Keratinocyte (primary cell): Measurements from ENCODE around the gene FAM32A.

ENCODE experiments used
- EZH2 ChIP-seq: IDR thresholded peaks from one replicate; pipeline ENCODE4 v1.6.1; 2012; ENCODE audit warnings: inconsistent platforms, mild to moderate bottlenecking, low read length, moderate library complexity
- TF ChIP-seq, protein P1 (sequence below), 3 experiments: IDR thresholded peaks in 1 of 3; conservative IDR thresholded peaks in 1 of 3; optimal IDR thresholded peaks in 1 of 3; 2 replicates in 2 of 3; 3 replicates in 1 of 3; pipeline versions ENCODE3 to v1.5.1; 2011; ENCODE audit warnings: low read length in 3 of 3, mild to moderate bottlenecking in 3 of 3, moderate library complexity in 2 of 3, control low read depth in 1 of 3, inconsistent platforms in 1 of 3; ENCODE audit not compliant: insufficient read depth in 2 of 3; ENCODE audit errors: extremely low read depth in 1 of 3

- TF ChIP-seq, protein P1, sequence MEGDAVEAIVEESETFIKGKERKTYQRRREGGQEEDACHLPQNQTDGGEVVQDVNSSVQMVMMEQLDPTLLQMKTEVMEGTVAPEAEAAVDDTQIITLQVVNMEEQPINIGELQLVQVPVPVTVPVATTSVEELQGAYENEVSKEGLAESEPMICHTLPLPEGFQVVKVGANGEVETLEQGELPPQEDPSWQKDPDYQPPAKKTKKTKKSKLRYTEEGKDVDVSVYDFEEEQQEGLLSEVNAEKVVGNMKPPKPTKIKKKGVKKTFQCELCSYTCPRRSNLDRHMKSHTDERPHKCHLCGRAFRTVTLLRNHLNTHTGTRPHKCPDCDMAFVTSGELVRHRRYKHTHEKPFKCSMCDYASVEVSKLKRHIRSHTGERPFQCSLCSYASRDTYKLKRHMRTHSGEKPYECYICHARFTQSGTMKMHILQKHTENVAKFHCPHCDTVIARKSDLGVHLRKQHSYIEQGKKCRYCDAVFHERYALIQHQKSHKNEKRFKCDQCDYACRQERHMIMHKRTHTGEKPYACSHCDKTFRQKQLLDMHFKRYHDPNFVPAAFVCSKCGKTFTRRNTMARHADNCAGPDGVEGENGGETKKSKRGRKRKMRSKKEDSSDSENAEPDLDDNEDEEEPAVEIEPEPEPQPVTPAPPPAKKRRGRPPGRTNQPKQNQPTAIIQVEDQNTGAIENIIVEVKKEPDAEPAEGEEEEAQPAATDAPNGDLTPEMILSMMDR (optimal IDR thresholded peaks at IDR 0.05 in 1 of 3, IDR thresholded peaks at IDR 0.05 in 1 of 3, conservative IDR thresholded peaks at IDR 0.05 in 1 of 3; ENCODE audit: extremely low read depth in 1 of 3, insufficient read depth in 2 of 3, low read length in 3 of 3), result no peak
- TF ChIP-seq EZH2, result no peak
These were observed 20.2 kb downstream of the FAM32A start for GRCh38 chr19:16205205-16206045.
